ENCODE results near the gene APBA1. TPM values are rescaled to one million over a fixed set of nuclear protein-coding genes. Genes with fewer than 3 reads are reported as not detected.
A peak's percentile ranks its signal among the peaks of the same experiment; 100 is the strongest.

Gene APBA1
- total RNA-seq, 1 donor: 11.2 TPM

DNA sequence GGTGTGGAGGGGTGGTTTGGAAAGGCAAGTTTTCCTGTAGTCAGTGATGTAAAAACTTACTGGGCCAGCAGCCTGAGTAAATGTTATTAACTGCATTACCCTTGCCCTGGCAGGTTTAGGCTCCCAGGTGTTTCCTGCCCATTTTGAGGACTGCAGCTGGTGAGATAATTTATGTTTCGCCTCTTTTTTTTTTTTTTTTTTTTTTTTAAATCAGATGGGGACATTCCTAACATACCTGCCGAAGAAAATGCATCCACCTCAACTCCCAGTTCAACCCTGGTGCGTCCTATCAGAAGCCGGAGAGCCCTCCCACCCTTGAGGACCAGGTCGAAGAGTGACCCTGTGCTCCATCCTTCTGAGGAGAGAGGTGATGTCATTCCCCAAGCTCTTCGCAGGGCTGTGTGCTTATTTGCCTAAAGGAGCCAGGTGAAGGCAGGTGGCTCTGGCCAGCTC lies 286.6 kb downstream of the APBA1 start:
- DNase-seq (ENCODE audit: low read depth): no peak
- TF ChIP-seq, protein P1, sequence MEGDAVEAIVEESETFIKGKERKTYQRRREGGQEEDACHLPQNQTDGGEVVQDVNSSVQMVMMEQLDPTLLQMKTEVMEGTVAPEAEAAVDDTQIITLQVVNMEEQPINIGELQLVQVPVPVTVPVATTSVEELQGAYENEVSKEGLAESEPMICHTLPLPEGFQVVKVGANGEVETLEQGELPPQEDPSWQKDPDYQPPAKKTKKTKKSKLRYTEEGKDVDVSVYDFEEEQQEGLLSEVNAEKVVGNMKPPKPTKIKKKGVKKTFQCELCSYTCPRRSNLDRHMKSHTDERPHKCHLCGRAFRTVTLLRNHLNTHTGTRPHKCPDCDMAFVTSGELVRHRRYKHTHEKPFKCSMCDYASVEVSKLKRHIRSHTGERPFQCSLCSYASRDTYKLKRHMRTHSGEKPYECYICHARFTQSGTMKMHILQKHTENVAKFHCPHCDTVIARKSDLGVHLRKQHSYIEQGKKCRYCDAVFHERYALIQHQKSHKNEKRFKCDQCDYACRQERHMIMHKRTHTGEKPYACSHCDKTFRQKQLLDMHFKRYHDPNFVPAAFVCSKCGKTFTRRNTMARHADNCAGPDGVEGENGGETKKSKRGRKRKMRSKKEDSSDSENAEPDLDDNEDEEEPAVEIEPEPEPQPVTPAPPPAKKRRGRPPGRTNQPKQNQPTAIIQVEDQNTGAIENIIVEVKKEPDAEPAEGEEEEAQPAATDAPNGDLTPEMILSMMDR (IDR thresholded peaks at IDR 0.05; ENCODE audit: insufficient read depth, low read depth, low read length): no peak
- H3K4me3 ChIP-seq (ENCODE audit: low read depth, low read length): no peak overlapping the region

DNA sequence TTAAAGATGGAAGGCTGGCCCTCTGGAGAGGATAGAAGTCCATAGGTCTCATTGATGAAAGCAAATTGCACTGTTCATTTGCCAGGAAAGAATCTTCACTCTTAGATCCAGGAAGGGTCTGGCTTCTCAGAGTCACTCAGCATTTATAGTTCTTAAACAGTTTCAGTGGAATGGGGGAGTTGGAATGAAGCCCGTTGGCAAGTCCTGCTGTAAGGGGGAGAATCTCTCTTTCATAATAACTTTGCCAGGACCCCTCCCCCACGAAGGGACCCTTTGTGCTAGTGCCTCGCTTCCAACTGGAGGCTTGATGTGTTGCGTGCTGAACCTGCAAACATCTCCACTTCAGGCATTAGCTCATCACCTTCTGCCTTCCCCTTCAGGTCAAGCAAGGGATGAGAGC lies 290.0 kb downstream of the APBA1 start:
- no peak for DNase-seq (ENCODE audit: low read depth)
- TF ChIP-seq, protein P1 (IDR thresholded peaks at IDR 0.05; ENCODE audit: insufficient read depth, low read depth, low read length): no peak
- H3K4me3 ChIP-seq (ENCODE audit: low read depth, low read length): no peak overlapping the region

DNA sequence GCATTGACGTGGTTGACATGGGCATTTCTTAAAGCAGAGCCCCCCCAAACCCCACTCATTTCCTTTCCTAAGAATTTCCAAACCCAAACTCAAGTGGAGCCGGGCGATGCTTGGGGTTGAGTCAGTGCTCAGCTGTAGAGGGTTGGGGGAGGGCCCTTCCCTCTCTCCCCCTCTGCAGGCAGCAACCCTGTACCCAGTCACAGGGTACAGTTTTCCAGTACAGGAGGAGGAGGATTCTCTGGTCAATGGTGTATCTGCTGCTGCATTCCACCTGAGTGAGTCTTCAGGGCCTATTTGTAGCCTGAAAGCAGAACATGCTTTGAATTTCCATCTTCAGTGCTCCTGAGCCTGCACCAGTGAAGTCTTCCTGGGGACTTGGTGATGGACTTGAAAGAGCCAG lies 291.4 kb downstream of the APBA1 start:
- TF ChIP-seq, protein P1 (IDR thresholded peaks at IDR 0.05; ENCODE audit: insufficient read depth, low read depth, low read length): no peak
- no peak overlapping the region for H3K4me3 ChIP-seq (ENCODE audit: low read depth, low read length)
- DNase-seq (ENCODE audit: low read depth): no peak

DNA sequence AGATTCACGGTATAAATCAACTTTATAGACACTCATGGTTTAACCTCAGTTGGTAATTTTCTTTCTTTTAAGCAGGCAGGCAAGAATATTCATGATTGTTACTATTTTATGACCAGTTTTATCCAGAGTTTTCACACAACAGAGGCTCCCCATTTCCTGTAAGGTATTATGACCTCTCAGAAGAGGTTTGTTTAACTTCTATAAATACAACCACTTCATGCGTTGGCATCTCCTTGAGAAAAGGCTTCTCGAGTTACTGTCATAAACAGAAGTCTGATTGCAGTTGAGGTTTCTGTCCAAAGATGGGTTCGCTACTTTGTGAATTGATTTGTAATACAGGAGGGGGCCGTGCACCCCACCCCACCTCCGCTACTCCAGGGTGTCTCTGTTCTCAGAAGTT lies 291.9 kb downstream of the APBA1 start:
- H3K4me3 ChIP-seq (ENCODE audit: low read depth, low read length): no peak overlapping the region
- TF ChIP-seq, protein P1 (IDR thresholded peaks at IDR 0.05; ENCODE audit: insufficient read depth, low read depth, low read length): no peak
- DNase-seq (ENCODE audit: low read depth): no peak

DNA sequence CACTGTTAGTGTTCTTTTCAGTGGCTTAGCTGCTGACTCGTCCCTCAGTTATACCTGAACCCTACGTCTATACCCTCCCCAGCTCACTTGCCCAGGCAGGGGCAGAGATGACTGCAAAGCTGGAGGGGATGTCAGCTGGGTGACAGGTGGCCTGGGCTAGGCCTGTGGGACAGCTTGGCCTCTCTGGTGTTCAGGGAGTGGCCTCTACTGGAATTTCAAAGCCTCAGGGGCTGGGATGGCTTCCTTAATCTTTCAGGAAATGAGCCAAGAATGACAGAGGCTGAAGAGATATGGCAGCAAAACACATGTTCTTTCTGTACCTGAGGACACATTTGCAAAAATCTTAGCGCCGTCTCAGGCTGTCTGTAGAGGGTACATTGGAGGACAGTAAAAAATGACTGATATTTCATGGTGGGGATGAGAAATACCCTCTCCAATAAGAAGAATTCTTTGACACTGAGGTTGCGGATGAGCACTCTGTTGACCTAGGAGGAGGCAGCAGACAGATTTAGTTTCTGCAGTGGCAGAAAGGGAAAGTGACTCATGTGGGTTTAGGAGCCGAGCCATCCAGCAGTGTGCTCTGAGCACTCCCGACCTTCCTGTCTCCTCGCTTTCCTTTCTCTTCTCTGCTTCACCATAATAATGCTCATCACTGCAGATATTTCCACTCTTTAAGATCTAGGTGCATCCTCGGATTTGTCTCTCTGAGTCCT lies 292.7 kb downstream of the APBA1 start:
- no peak overlapping the region for H3K4me3 ChIP-seq (ENCODE audit: low read depth, low read length)
- TF ChIP-seq, protein P1 (IDR thresholded peaks at IDR 0.05; ENCODE audit: insufficient read depth, low read depth, low read length): no peak
- peak; percentile 40 for DNase-seq (ENCODE audit: low read depth)

DNA sequence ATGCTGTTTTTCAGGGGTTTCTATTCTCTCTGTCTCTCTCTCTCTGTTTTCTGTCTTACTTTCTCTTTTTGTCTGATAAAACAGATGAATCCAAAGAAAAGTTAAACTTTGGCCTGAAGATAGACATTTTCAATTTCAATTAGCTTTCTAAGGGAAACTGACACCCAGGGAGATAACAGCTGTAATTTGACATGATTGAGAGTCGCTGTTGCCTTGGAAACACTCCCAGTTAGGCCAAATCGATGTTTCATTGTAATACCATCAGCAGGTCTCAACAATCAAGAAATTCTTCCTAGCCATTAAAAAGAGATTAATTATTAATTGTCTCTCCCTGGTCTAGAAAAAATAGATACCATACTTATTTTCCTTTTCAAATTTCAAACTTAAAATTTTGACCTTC lies 294.2 kb downstream of the APBA1 start:
- TF ChIP-seq, protein P1 (IDR thresholded peaks at IDR 0.05; ENCODE audit: insufficient read depth, low read depth, low read length): no peak

More for the DNA sequence above, 294.2 kb downstream of the APBA1 start:
- no peak for DNase-seq (ENCODE audit: low read depth)
- H3K4me3 ChIP-seq (ENCODE audit: low read depth, low read length): no peak overlapping the region

Other genes with a start within 250 kb of the APBA1 start
- 66.0 and 117 TPM in 2 replicates for gene PTAR1, start 87.6 kb upstream of the APBA1 start, total RNA-seq
- not detected in 2 replicates for gene CFAP95, start 148.4 kb upstream of the APBA1 start, total RNA-seq